Lower lobe of right lung (tissue), 2 donors: ENCODE measurements around the gene CFDP1. TPM values are rescaled to one million over a fixed set of nuclear protein-coding genes. Genes with fewer than 3 reads are reported as not detected.
"Not testable (repeated sequence)": the region's sequence is repeated elsewhere in the genome, so short reads cannot be mapped to it uniquely, and the experiment has no call there.

Source experiments
- ATAC-seq, 2 donors: fragments of 200-7000 bp; cut with Tn5 transposase; one replicate each; pipeline ENCODE4 v1.9.1; 2020 to 2022; ENCODE audit warnings: mild to moderate bottlenecking in 2 of 2, moderate library complexity in 2 of 2
- DNase-seq: peaks from one replicate; pipeline ENCODE4 v3.0.0-alpha.2; 2020
- H3K27ac ChIP-seq: fragments of 200-600 bp; one replicate; pipeline ENCODE4 v1.8.0; 2022
- H3K27me3 ChIP-seq: fragments of 200-600 bp; one replicate; pipeline ENCODE4 v1.8.0; 2022; ENCODE audit warnings: low read depth
- H3K36me3 ChIP-seq: fragments of 200-600 bp; one replicate; pipeline ENCODE4 v1.8.0; 2022; ENCODE audit warnings: mild to moderate bottlenecking
- H3K4me1 ChIP-seq: fragments of 200-600 bp; one replicate; pipeline ENCODE4 v1.8.0; 2022
- H3K4me3 ChIP-seq: fragments of 200-600 bp; one replicate; pipeline ENCODE4 v1.8.0; 2022; ENCODE audit warnings: mild to moderate bottlenecking
- H3K9me3 ChIP-seq: fragments of 200-600 bp; one replicate; pipeline ENCODE4 v1.8.0; 2022
- CTCF ChIP-seq: fragments of 200-600 bp; IDR thresholded peaks from one replicate; pipeline ENCODE4 v1.8.0; 2022; ENCODE audit warnings: antibody characterized with exemption, mild to moderate bottlenecking
- intact Hi-C: fragments of 100-400 bp; cut with DNase I; formaldehyde crosslinking; loops from one replicate; pipeline ENCODE4 v1.11.0; 2022
- total RNA-seq: library from RNA; stranded (reverse); fragmentation: NEBNext Ultra II Directional; extraction: Animal tissue kit (Norgen Biotek cat#: 25700); gene quantifications from one replicate; pipeline ENCODE4 v1.2.1, GENCODE V29; 2021
- donor health status: DM: no; HTN: yes; CAD: no; lungs with severe emphysema.

The CFDP1 gene
- total RNA-seq, 1 donor from 2014 or later = 57.7 TPM

GRCh38 chr16:75456971-75457370, 23.7 kb upstream of the CFDP1 start:
- no peak for TF ChIP-seq CTCF
- Histone ChIP-seq H3K27ac (no peak overlapping the region), H3K36me3 (no peaks in the 10 kb centered on the region), H3K4me3 (no peak overlapping the region), H3K27me3 (no peaks in the 10 kb centered on the region), H3K9me3 (no peaks in the 10 kb centered on the region), H3K4me1 (peaks cover 20% of the 10 kb centered on the region)
- ATAC-seq = no peak
- intact Hi-C loops = no loop called here
- DNase-seq = no peak

GRCh38 chr16:75456486-75456885, 23.2 kb upstream of the CFDP1 start:
- ATAC-seq, H3K27ac ChIP-seq, H3K9me3 ChIP-seq, intact Hi-C loops, H3K36me3 ChIP-seq, H3K4me3 ChIP-seq, DNase-seq, H3K27me3 ChIP-seq: not testable (repeated sequence)
- H3K4me1 ChIP-seq = peaks cover 15% of the 10 kb centered on the region

GRCh38 chr16:75455677-75456076, 22.4 kb upstream of the CFDP1 start:
- Histone ChIP-seq H3K9me3 (no peaks in the 10 kb centered on the region), H3K27ac (no peak overlapping the region), H3K27me3 (no peaks in the 10 kb centered on the region), H3K4me1 (peaks cover 14% of the 10 kb centered on the region), H3K36me3 (peaks cover 7% of the 10 kb centered on the region), H3K4me3 (no peak overlapping the region)
- DNase-seq (no peak), ATAC-seq (no peak)
- intact Hi-C loops = no loop called here
- TF ChIP-seq CTCF = no peak

- TF ChIP-seq CTCF = no peak
- H3K27me3 ChIP-seq = no peaks in the 10 kb centered on the region
- H3K9me3 ChIP-seq = no peaks in the 10 kb centered on the region
- DNase-seq = no peak
- H3K36me3 ChIP-seq = peaks cover 19% of the 10 kb centered on the region
- intact Hi-C loops = no loop called here
- H3K4me1 ChIP-seq = peaks cover 14% of the 10 kb centered on the region
- H3K4me3 ChIP-seq = no peak overlapping the region
- ATAC-seq = peak; percentile 35 to 70
- no peak overlapping the region for H3K27ac ChIP-seq
These were observed 19.3 kb upstream of the CFDP1 start for GRCh38 chr16:75452464-75453190.

GRCh38 chr16:75446416-75446815, 13.1 kb upstream of the CFDP1 start:
- H3K36me3 ChIP-seq = peaks cover 31% of the 10 kb centered on the region
- H3K4me3 ChIP-seq = no peak overlapping the region
- no peak overlapping the region for H3K27ac ChIP-seq
- H3K27me3 ChIP-seq = no peaks in the 10 kb centered on the region
- no peak for ATAC-seq
- H3K9me3 ChIP-seq = no peaks in the 10 kb centered on the region
- no peaks in the 10 kb centered on the region for H3K4me1 ChIP-seq
- DNase-seq = no peak
- intact Hi-C loops = no loop called here
- TF ChIP-seq CTCF = no peak

- TF ChIP-seq CTCF = no peak
- Histone ChIP-seq H3K27ac (no peak overlapping the region), H3K4me3 (no peak overlapping the region), H3K4me1 (no peaks in the 10 kb centered on the region), H3K27me3 (no peaks in the 10 kb centered on the region), H3K9me3 (no peaks in the 10 kb centered on the region), H3K36me3 (peaks cover 21% of the 10 kb centered on the region)
- ATAC-seq (no peak), DNase-seq (no peak)
- intact Hi-C loops = no loop called here
These were observed 12.0 kb upstream of the CFDP1 start for GRCh38 chr16:75445298-75445697.
